Measurements from ENCODE around the gene GAS2L3. TPM values are rescaled to one million over a fixed set of nuclear protein-coding genes. Genes with fewer than 3 reads are reported as not detected.

The GAS2L3 gene
- total and polyA plus RNA-seq, 7 experiments from 2014 or later = 0.08 to 4.9 (median 0.16) TPM; not detected in 2

DNA sequence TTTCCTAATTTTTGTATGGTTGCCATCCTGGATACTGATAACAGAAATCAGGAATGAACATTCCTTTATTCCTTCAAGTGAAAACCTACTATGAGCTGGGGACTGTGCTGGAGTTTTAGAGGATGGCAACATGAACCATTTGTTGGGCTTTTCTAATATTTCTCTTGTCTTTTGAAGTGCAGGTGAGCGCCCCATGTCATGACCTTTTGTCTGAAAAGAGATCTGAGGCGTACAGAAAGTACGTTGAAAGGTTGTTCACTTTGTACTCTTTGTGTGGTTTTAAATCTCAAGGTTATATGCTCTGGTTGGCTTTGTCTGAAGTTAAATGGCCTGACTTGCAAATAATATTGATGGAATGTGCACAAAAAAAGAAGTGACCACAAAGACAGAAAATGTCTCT, 79.0 kb downstream of the GAS2L3 start:
- intact Hi-C loops (cut with micrococcal nuclease) = no loop called here
- no peak overlapping the region for H3K4me3 ChIP-seq (ENCODE audit: low read length)
- no peak for ATAC-seq
- DNase-seq = no peak
- H3K27me3 Mint-ChIP-seq = peaks cover 6 to 31% (median 16%) of the 10 kb centered on the region in 5 donors
- H3K27me3 ChIP-seq (ENCODE audit: control insufficient read depth in 2 of 2, insufficient read depth in 2 of 2, low read length in 2 of 2) = no peaks in the 10 kb centered on the region
- H3K4me1 ChIP-seq (ENCODE audit: control insufficient read depth in 2 of 2, insufficient read depth in 2 of 2, low read length in 2 of 2) = no peaks in the 10 kb centered on the region
- no peak overlapping the region for H3K27ac Mint-ChIP-seq
- H3K9me3 ChIP-seq (ENCODE audit: control insufficient read depth in 2 of 3, low read length in 3 of 3) = no peaks in the 10 kb centered on the region
- H3K4me3 Mint-ChIP-seq = no peak overlapping the region
- no peak overlapping the region for H3K27ac ChIP-seq (ENCODE audit: low read depth, low read length)
- H3K36me3 Mint-ChIP-seq = no peaks in the 10 kb centered on the region
- ChIA-PET CTCF (no interaction called here), POLR2A (no interaction called here)
- no peaks in the 10 kb centered on the region for H3K36me3 ChIP-seq (ENCODE audit: control insufficient read depth in 2 of 3, insufficient read depth in 3 of 3, low read length in 3 of 3)
- peaks cover 0 to 12% (median 5%) of the 10 kb centered on the region in 11 donors for H3K9me3 Mint-ChIP-seq
- peaks cover 0 to 1% (median 0%) of the 10 kb centered on the region in 7 donors for H3K4me1 Mint-ChIP-seq

DNA sequence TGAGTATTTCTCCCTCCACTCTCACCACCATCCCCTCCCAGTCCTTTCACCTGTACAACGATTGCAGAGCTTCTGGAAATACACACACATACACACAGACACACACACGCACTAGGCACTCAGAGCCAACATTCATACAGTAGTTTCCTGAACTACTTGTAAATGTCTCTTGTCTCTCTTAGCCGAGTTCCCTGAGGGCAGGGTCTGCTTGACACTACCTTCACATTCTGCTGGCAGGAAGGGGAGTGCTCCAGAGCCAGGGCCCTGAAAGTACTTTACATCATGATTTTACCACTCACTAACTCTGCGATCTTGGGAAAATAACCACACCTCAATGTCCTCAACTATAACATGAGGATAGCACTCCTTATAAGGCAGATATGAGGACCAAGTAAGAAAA, 82.7 kb downstream of the GAS2L3 start:
- Histone ChIP-seq H3K4me3 (ENCODE audit: low read length) (no peak overlapping the region), H3K36me3 (ENCODE audit: control insufficient read depth in 2 of 3, insufficient read depth in 3 of 3, low read length in 3 of 3) (no peaks in the 10 kb centered on the region), H3K9me3 (ENCODE audit: control insufficient read depth in 2 of 3, low read length in 3 of 3) (no peaks in the 10 kb centered on the region), H3K4me1 (ENCODE audit: control insufficient read depth in 2 of 2, insufficient read depth in 2 of 2, low read length in 2 of 2) (no peaks in the 10 kb centered on the region), H3K27me3 (ENCODE audit: control insufficient read depth in 2 of 2, insufficient read depth in 2 of 2, low read length in 2 of 2) (no peaks in the 10 kb centered on the region), H3K27ac (ENCODE audit: low read depth, low read length) (no peak overlapping the region)
- Mint-ChIP-seq H3K4me3 (no peak overlapping the region), H3K4me1 (peaks cover 0 to 1% (median 0%) of the 10 kb centered on the region in 7 donors), H3K9me3 (peaks cover 0 to 17% (median 6%) of the 10 kb centered on the region in 11 donors), H3K27ac (no peak overlapping the region), H3K27me3 (peaks cover 8 to 33% (median 19%) of the 10 kb centered on the region in 5 donors), H3K36me3 (no peaks in the 10 kb centered on the region)
- ChIA-PET CTCF (interaction anchor here (0.7 kb wide), 1 partner anchor 206 kb away, joined by 3 read pairs; no protein-coding TSS in a partner anchor), POLR2A (no interaction called here)
- intact Hi-C loops (cut with micrococcal nuclease) = no loop called here
- ATAC-seq = no peak
- DNase-seq = no peak

DNA sequence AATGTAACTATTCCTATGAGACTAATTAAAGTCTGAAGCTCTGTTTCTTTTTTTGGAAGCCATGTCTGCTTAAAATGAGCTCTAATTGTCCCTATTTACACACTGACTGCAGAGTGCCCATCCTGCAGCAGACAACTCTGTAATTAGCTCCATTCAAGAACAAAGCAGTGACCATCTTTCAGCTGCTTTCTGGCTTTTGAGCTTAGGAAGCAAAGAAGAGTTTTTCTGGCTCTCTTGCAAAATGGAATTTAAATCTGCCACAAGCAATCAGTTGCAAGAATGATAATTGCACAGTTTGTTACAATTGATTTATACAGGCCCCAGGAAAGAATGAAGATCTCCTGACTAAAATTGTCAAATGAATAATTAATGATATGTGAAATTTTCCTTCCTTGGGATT, 83.4 kb downstream of the GAS2L3 start:
- ATAC-seq = no peak
- intact Hi-C loops (cut with micrococcal nuclease) = no loop called here
- H3K4me3 ChIP-seq (ENCODE audit: low read length) = no peak overlapping the region
- H3K9me3 ChIP-seq (ENCODE audit: control insufficient read depth in 2 of 3, low read length in 3 of 3) = no peaks in the 10 kb centered on the region
- no peaks in the 10 kb centered on the region for H3K27me3 ChIP-seq (ENCODE audit: control insufficient read depth in 2 of 2, insufficient read depth in 2 of 2, low read length in 2 of 2)
- Mint-ChIP-seq H3K36me3 (no peaks in the 10 kb centered on the region), H3K27ac (no peak overlapping the region), H3K27me3 (peaks cover 7 to 33% (median 16%) of the 10 kb centered on the region in 5 donors), H3K4me1 (peaks cover 0 to 1% (median 0%) of the 10 kb centered on the region in 7 donors), H3K9me3 (peaks cover 0 to 16% (median 6%) of the 10 kb centered on the region in 11 donors), H3K4me3 (no peak overlapping the region)
- H3K36me3 ChIP-seq (ENCODE audit: control insufficient read depth in 2 of 3, insufficient read depth in 3 of 3, low read length in 3 of 3) = no peaks in the 10 kb centered on the region
- CTCF ChIA-PET = no interaction called here
- H3K27ac ChIP-seq (ENCODE audit: low read depth, low read length) = no peak overlapping the region
- POLR2A ChIA-PET = no interaction called here
- DNase-seq = no peak
- H3K4me1 ChIP-seq (ENCODE audit: control insufficient read depth in 2 of 2, insufficient read depth in 2 of 2, low read length in 2 of 2) = no peaks in the 10 kb centered on the region

DNA sequence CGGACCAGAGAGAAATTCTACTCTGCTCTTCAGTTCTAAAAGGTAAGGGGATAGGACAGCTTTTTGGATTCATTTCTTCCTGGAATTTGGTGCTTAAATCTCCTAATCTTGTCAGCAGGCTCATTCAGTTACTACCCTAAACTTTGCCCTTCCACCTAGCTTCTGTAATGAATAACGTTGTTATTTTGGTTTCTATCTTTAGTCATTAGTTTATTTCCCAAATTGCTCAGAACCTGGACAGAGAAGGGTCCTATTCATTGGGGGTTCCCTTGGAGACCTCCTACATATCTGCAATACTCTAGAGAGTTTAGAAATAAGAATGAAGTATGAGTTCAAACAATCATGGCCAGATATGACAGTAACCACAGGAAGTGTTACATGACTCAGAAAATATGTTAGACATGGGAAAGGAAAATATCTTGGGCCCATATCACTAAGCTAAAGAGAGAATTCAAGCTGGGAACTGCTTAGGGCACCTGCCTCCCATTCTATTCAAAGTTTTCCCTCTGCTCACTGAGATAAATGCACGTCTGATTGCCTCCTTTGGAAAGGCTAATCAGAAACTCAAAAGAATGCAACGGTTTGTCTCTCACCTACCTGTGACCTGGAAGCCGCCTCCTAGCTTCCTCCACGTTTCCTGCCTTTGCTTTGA, 87.9 kb downstream of the GAS2L3 start:
- CTCF ChIA-PET = no interaction called here
- Histone ChIP-seq H3K4me1 (ENCODE audit: control insufficient read depth in 2 of 2, insufficient read depth in 2 of 2, low read length in 2 of 2) (no peaks in the 10 kb centered on the region), H3K27ac (ENCODE audit: low read depth, low read length) (no peak overlapping the region), H3K27me3 (ENCODE audit: control insufficient read depth in 2 of 2, insufficient read depth in 2 of 2, low read length in 2 of 2) (no peaks in the 10 kb centered on the region), H3K4me3 (ENCODE audit: low read length) (no peak overlapping the region), H3K36me3 (ENCODE audit: control insufficient read depth in 2 of 3, insufficient read depth in 3 of 3, low read length in 3 of 3) (no peaks in the 10 kb centered on the region), H3K9me3 (ENCODE audit: control insufficient read depth in 2 of 3, low read length in 3 of 3) (no peaks in the 10 kb centered on the region)
- DNase-seq (no peak), ATAC-seq (no peak)
- POLR2A ChIA-PET = no interaction called here
- no peaks in the 10 kb centered on the region for H3K4me1 Mint-ChIP-seq
- no peaks in the 10 kb centered on the region for H3K36me3 Mint-ChIP-seq
- intact Hi-C loops (cut with micrococcal nuclease) = no loop called here
- H3K27me3 Mint-ChIP-seq = peaks cover 0 to 22% (median 11%) of the 10 kb centered on the region in 5 donors
- H3K27ac Mint-ChIP-seq = no peak overlapping the region
- H3K9me3 Mint-ChIP-seq = peaks cover 0 to 13% (median 4%) of the 10 kb centered on the region in 11 donors
- no peak overlapping the region for H3K4me3 Mint-ChIP-seq

DNA sequence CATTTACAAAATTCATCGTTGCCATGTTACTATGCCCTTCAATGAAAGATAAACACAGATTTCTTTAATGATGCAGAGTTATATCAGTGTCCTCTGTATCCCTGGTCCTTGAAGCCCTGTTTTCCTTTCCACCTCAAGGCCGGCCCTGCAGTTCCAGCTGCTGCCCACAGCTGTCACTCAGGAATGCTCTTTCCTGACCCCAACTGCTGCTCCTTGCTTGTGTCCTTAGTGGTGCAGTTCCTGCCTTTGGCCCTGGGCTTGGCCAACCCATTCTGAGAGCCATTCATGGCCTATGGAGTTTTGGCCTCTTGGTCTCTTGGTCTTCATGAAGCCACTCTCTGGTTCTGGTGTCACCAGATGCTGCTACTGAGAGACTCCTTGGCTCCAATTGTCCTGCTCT, 93.1 kb downstream of the GAS2L3 start:
- no peaks in the 10 kb centered on the region for H3K36me3 ChIP-seq (ENCODE audit: control insufficient read depth in 2 of 3, insufficient read depth in 3 of 3, low read length in 3 of 3)
- Mint-ChIP-seq H3K27me3 (peaks cover 0 to 22% (median 3%) of the 10 kb centered on the region in 5 donors), H3K27ac (no peak overlapping the region), H3K9me3 (no peaks in the 10 kb centered on the region), H3K4me1 (peaks cover 0 to 2% (median 0%) of the 10 kb centered on the region in 7 donors), H3K4me3 (no peak overlapping the region), H3K36me3 (no peaks in the 10 kb centered on the region)
- no peak overlapping the region for H3K4me3 ChIP-seq (ENCODE audit: low read length)
- no peak for DNase-seq
- intact Hi-C loops (cut with micrococcal nuclease) = no loop called here
- H3K9me3 ChIP-seq (ENCODE audit: control insufficient read depth in 2 of 3, low read length in 3 of 3) = no peaks in the 10 kb centered on the region
- POLR2A ChIA-PET = no interaction called here
- no peak for ATAC-seq
- H3K27ac ChIP-seq (ENCODE audit: low read depth, low read length) = no peak overlapping the region
- H3K27me3 ChIP-seq (ENCODE audit: control insufficient read depth in 2 of 2, insufficient read depth in 2 of 2, low read length in 2 of 2) = no peaks in the 10 kb centered on the region
- H3K4me1 ChIP-seq (ENCODE audit: control insufficient read depth in 2 of 2, insufficient read depth in 2 of 2, low read length in 2 of 2) = no peaks in the 10 kb centered on the region
- CTCF ChIA-PET = no interaction called here

DNA sequence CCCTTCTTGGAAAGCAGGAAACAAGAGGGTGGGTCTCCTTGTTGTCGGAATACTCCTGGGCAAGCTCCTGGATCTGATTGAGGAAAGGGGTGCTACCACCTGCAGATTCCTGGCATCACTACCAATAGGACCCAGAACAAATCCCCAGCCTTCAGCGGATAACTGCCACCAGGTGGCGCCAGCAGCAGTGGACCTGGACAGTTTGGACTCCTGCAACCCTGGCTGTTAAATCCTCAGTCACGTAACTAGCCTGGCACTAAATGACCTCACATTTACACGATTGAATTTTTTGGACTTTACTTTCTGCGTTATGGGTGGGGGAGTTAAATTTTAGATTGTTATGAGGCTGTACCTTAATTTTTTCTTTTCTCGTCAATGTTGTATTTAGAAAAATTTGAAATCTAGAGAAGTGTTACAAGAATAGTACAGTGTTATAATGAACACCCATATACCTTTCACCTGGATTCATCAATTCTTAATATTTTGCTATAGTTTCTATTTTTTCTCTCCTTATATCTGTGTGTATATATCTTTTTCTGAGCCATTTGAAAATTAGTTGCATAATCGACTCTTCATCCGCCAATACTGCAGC, 95.6 kb downstream of the GAS2L3 start:
- H3K27me3 ChIP-seq (ENCODE audit: control insufficient read depth in 2 of 2, insufficient read depth in 2 of 2, low read length in 2 of 2) = no peaks in the 10 kb centered on the region
- Mint-ChIP-seq H3K4me1 (peaks cover 0 to 2% (median 0%) of the 10 kb centered on the region in 7 donors), H3K4me3 (no peak overlapping the region), H3K9me3 (no peaks in the 10 kb centered on the region), H3K27me3 (peaks cover 0 to 18% (median 10%) of the 10 kb centered on the region in 5 donors), H3K27ac (no peak overlapping the region), H3K36me3 (no peaks in the 10 kb centered on the region)
- intact Hi-C loops (cut with micrococcal nuclease) = loop anchor here in 1 of 2 donors (2.0 kb wide), 1 partner anchor 72 kb away; no protein-coding TSS in a partner anchor
- no peaks in the 10 kb centered on the region for H3K36me3 ChIP-seq (ENCODE audit: control insufficient read depth in 2 of 3, insufficient read depth in 3 of 3, low read length in 3 of 3)
- ChIA-PET POLR2A (no interaction called here), CTCF (no interaction called here)
- H3K4me3 ChIP-seq (ENCODE audit: low read length) = no peak overlapping the region
- no peaks in the 10 kb centered on the region for H3K4me1 ChIP-seq (ENCODE audit: control insufficient read depth in 2 of 2, insufficient read depth in 2 of 2, low read length in 2 of 2)
- no peak overlapping the region for H3K27ac ChIP-seq (ENCODE audit: low read depth, low read length)
- ATAC-seq = peak; percentile 57
- no peaks in the 10 kb centered on the region for H3K9me3 ChIP-seq (ENCODE audit: control insufficient read depth in 2 of 3, low read length in 3 of 3)
- DNase-seq = peak in 4 of 9 donors; percentile 2 to 54 (median 12)

DNA sequence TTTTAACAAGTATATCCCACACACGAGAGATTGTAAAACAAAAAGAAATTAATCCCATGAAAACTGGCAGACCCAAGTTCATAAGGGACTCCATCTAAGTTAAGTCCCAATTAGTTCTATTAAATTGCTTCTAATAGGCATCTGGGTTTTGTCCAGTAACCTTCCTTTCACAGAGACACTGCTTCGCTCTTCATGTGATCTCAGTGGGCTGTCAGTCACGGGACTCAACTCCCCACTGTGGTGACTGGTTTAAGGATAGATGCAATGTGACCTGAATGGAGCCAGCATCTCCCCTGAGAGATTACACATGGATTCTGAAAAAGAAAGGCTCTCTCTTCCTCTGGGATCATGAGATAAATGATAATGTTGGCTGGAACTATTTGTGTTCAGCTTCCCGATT, 96.4 kb downstream of the GAS2L3 start:
- CTCF ChIA-PET = no interaction called here
- Mint-ChIP-seq H3K36me3 (no peaks in the 10 kb centered on the region), H3K27me3 (peaks cover 0 to 18% (median 10%) of the 10 kb centered on the region in 5 donors), H3K4me3 (no peak overlapping the region), H3K9me3 (no peaks in the 10 kb centered on the region), H3K27ac (no peak overlapping the region), H3K4me1 (peaks cover 0 to 2% (median 0%) of the 10 kb centered on the region in 7 donors)
- POLR2A ChIA-PET = no interaction called here
- Histone ChIP-seq H3K27me3 (ENCODE audit: control insufficient read depth in 2 of 2, insufficient read depth in 2 of 2, low read length in 2 of 2) (no peaks in the 10 kb centered on the region), H3K4me1 (ENCODE audit: control insufficient read depth in 2 of 2, insufficient read depth in 2 of 2, low read length in 2 of 2) (no peaks in the 10 kb centered on the region), H3K27ac (ENCODE audit: low read depth, low read length) (no peak overlapping the region), H3K4me3 (ENCODE audit: low read length) (no peak overlapping the region), H3K9me3 (ENCODE audit: control insufficient read depth in 2 of 3, low read length in 3 of 3) (no peaks in the 10 kb centered on the region), H3K36me3 (ENCODE audit: control insufficient read depth in 2 of 3, insufficient read depth in 3 of 3, low read length in 3 of 3) (no peaks in the 10 kb centered on the region)
- no peak for ATAC-seq
- DNase-seq = no peak
- intact Hi-C loops (cut with micrococcal nuclease) = loop anchor here in 1 of 2 donors (2.0 kb wide), 1 partner anchor 71 kb away; no protein-coding TSS in a partner anchor

All from naive thymus-derived CD4-positive, alpha-beta T cell (primary cell).